ENCODE measurements around the gene RIMS3.

The RIMS3 gene

GRCh38 chr1:40612345-40612831 is 53.1 kb downstream of the RIMS3 start:
- Histone ChIP-seq H3K27ac (no peak overlapping the region), H3K27me3 (replicated peaks) (no peaks in the 10 kb centered on the region), H3K4me3 (ENCODE audit: low read depth, low read length) (no peak overlapping the region), H3K36me3 (replicated peaks) (no peaks in the 10 kb centered on the region)
- in situ Hi-C loops (cut with HindIII; ENCODE audit: low pct_ligation_motif_present, low sequenced_read_pairs), result no loop called here
- peak; percentile 56 for DNase-seq
- peak; percentile 95 for TF ChIP-seq CTCF (IDR thresholded peaks at IDR 0.05; ENCODE audit: low read depth, low read length, missing control alignments)

- no peak for TF ChIP-seq CTCF (IDR thresholded peaks at IDR 0.05; ENCODE audit: low read depth, low read length, missing control alignments)
- no peaks in the 10 kb centered on the region for H3K36me3 ChIP-seq (replicated peaks)
- in situ Hi-C loops (cut with HindIII; ENCODE audit: low pct_ligation_motif_present, low sequenced_read_pairs), result no loop called here
- H3K27ac ChIP-seq, result no peak overlapping the region
- H3K4me3 ChIP-seq (ENCODE audit: low read depth, low read length), result no peak overlapping the region
- DNase-seq, result no peak
- H3K27me3 ChIP-seq (replicated peaks), result no peaks in the 10 kb centered on the region
Observed at GRCh38 chr1:40610156-40610555, 55.3 kb downstream of the RIMS3 start.

- in situ Hi-C loops (cut with HindIII; ENCODE audit: low pct_ligation_motif_present, low sequenced_read_pairs), result no loop called here
- no peak for TF ChIP-seq CTCF (IDR thresholded peaks at IDR 0.05; ENCODE audit: low read depth, low read length, missing control alignments)
- no peaks in the 10 kb centered on the region for H3K36me3 ChIP-seq (replicated peaks)
- H3K27me3 ChIP-seq (replicated peaks), result no peaks in the 10 kb centered on the region
- DNase-seq, result no peak
- no peak overlapping the region for H3K27ac ChIP-seq
- no peak overlapping the region for H3K4me3 ChIP-seq (ENCODE audit: low read depth, low read length)
Observed at GRCh38 chr1:40607921-40608320, 57.6 kb downstream of the RIMS3 start.

GRCh38 chr1:40606978-40607377 is 58.5 kb downstream of the RIMS3 start:
- Histone ChIP-seq H3K27ac (no peak overlapping the region), H3K4me3 (ENCODE audit: low read depth, low read length) (no peak overlapping the region), H3K27me3 (replicated peaks) (no peaks in the 10 kb centered on the region), H3K36me3 (replicated peaks) (no peaks in the 10 kb centered on the region)
- no peak for DNase-seq
- in situ Hi-C loops (cut with HindIII; ENCODE audit: low pct_ligation_motif_present, low sequenced_read_pairs), result no loop called here
- no peak for TF ChIP-seq CTCF (IDR thresholded peaks at IDR 0.05; ENCODE audit: low read depth, low read length, missing control alignments)

GRCh38 chr1:40606194-40606593 is 59.3 kb downstream of the RIMS3 start:
- in situ Hi-C loops (cut with HindIII; ENCODE audit: low pct_ligation_motif_present, low sequenced_read_pairs), result no loop called here
- no peak for TF ChIP-seq CTCF (IDR thresholded peaks at IDR 0.05; ENCODE audit: low read depth, low read length, missing control alignments)
- no peaks in the 10 kb centered on the region for H3K36me3 ChIP-seq (replicated peaks)

GRCh38 chr1:40599926-40600325 is 65.6 kb downstream of the RIMS3 start:
- Histone ChIP-seq H3K27me3 (replicated peaks) (no peaks in the 10 kb centered on the region), H3K36me3 (replicated peaks) (no peaks in the 10 kb centered on the region)

More at GRCh38 chr1:40606194-40606593, 59.3 kb downstream of the RIMS3 start:
- H3K4me3 ChIP-seq (ENCODE audit: low read depth, low read length), result no peak overlapping the region
- H3K27ac ChIP-seq, result no peak overlapping the region
- no peak for DNase-seq
- H3K27me3 ChIP-seq (replicated peaks), result no peaks in the 10 kb centered on the region

More at GRCh38 chr1:40599926-40600325, 65.6 kb downstream of the RIMS3 start:
- no peak for DNase-seq
- H3K4me3 ChIP-seq (ENCODE audit: low read depth, low read length), result no peak overlapping the region
- no peak overlapping the region for H3K27ac ChIP-seq
- in situ Hi-C loops (cut with HindIII; ENCODE audit: low pct_ligation_motif_present, low sequenced_read_pairs), result no loop called here
- no peak for TF ChIP-seq CTCF (IDR thresholded peaks at IDR 0.05; ENCODE audit: low read depth, low read length, missing control alignments)

All from brain microvascular endothelial cell (primary cell).